Measurements from ENCODE around the gene PTPRD.

DNA sequence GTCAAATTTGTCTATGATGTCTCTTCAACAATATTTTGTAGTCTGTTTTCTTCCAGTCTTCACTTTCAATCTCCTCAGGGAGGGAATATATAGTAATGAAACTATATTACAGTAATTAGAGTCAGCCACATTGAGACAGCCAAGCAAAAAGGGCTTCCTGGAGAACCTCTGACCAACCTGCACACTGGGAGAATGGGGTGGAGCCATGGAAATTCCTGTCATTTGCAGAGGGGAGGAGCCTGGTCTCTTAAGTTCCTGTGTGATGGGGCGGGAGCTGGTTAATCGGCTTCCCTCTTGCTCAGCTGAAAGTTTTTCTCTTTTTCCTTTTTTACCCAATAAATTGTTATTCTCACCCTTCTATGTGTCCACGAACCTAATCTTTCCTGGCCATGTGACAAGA is 1220.0 kb downstream of the PTPRD start:
- no peak for TF ChIP-seq CTCF (conservative IDR thresholded peaks at IDR 0.05 in 1 of 2, IDR thresholded peaks at IDR 0.05 in 1 of 2; ENCODE audit: extremely low read depth in 1 of 2, insufficient read depth in 1 of 2, low read depth in 1 of 2, low read length in 2 of 2)
- TF ChIP-seq EZH2 (IDR thresholded peaks at IDR 0.05; ENCODE audit: borderline replicate concordance, low read length): no peak
